ENCODE measurements around the gene MARVELD2. TPM values are rescaled to one million over a fixed set of nuclear protein-coding genes. Genes with fewer than 3 reads are reported as not detected.
A peak's percentile ranks its signal among the peaks of the same experiment; 100 is the strongest.
"Not testable (repeated sequence)": the region's sequence is repeated elsewhere in the genome, so short reads cannot be mapped to it uniquely, and the experiment has no call there.

The MARVELD2 gene, protein sequence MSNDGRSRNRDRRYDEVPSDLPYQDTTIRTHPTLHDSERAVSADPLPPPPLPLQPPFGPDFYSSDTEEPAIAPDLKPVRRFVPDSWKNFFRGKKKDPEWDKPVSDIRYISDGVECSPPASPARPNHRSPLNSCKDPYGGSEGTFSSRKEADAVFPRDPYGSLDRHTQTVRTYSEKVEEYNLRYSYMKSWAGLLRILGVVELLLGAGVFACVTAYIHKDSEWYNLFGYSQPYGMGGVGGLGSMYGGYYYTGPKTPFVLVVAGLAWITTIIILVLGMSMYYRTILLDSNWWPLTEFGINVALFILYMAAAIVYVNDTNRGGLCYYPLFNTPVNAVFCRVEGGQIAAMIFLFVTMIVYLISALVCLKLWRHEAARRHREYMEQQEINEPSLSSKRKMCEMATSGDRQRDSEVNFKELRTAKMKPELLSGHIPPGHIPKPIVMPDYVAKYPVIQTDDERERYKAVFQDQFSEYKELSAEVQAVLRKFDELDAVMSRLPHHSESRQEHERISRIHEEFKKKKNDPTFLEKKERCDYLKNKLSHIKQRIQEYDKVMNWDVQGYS
- total RNA-seq = 1.9 and 3.6 TPM in 2 replicates

GRCh38 chr5:69414885-69415583 lies at the start of gene MARVELD2:
MARVELD2 (plus strand) TSS chr5:69415116; CDS start chr5:69419386, 4,270 bp downstream.
- DNase-seq (ENCODE audit: extremely low read depth, low read depth, low spot score) = no peak

DNA sequence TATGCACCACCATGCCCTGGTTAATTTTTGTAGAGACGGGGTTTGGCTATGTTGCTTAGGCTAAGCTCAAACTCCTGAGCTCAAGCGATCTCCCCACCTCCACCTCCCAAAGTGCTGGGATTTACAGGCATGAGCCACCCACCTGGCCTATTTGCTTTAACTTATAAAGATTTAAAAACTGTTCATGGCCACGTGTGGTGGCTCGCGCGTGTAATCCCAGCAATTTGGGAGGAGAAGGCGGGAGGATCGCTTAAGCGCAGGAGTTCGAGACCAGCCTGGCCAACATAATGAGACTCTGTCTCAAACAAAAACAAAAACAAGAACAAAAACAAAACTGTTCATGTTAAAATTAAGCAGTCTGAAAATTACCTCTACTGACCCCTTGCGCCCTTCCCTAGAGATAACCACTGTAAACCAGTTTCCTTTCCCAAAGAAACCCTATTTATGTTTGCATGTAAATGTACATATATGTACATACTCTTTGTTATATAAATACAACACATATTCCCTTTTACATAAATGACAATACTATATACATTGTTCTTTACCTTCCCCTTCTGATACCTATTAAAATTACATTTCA lies 47.1 kb upstream of the MARVELD2 start:
- no peak for DNase-seq (ENCODE audit: extremely low read depth, low read depth, low spot score)

DNA sequence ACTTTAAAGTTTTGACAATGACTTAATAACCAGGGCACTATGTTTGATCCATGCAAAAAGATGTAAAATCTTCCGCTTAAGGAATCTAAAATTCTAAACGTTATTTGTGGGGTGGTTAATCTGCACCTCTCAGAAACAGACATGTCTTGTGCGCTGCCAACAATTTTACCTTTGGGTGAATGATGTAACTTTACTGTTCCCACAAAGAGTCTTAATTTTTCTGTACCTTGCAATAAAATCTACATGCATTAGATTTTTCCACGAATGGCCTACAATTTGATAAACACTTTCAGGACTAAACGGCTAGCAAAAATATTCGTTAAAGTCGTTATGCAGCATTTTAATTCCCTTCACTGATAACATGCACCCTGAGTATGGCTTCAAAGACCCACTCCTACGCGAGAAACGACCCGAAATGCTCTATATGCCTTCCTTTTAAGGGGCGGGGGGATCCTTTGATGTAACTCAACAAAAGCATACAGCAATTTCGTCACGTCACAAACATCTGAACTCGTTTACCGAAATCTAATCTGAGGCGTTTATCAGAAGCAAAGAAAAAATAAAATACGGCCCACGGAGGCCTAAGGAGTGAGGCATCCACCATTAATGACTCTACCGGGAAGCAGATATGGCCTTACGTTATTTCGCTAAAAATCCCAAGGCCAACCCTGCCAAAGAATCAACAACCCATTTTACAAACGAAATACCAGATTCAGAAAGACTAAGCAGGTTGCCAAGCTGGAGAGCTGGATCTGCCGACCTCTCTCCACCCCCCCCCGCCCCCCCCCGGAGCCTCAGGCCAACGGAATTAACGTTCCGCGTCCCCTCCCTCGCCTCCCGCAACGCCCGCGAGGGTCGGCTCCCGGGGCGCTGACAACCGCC lies 46.2 kb upstream of the MARVELD2 start:
- DNase-seq (ENCODE audit: extremely low read depth, low read depth, low spot score) = peak; percentile 12

DNA sequence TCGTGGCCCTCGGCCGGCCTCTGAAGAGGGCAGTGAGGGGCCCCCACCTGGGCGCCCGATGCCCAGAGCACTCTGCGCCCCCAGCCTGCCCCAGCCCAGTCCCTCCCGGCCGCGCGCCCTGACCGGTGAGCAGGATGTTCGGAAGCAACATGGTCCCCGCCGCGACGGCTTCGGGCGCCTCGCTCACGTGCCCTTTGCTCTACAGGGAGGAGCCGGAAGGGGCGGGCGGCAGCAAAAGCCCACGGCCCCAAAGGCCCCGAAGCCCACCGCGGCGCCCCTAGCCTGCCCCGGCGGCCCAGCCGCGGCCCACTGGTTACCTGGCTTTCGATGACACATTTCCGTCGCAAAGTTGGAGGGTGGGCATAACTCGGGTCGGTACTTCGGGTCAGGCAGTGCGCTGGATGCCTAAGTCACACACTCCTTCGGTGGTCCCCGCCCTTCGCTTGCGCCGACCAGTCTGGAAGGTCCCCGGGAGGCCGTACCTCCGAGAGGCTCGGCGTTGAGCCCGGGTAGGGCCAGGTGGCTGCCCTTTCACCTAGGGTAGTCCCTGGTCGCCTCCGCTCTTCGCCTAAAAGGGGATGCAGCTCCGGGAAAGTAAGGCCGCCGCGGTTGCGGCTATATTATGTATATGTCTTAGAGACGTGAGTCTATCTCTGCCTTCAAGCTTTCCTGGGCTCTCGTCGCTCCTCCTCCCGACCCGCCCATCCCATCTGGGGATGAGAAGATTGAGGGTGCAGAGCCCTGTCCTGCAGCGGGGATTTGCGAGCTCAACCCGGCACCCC lies 45.4 kb upstream of the MARVELD2 start, which contains the start of the genes AK6, RAD17 and TAF9:
AK6 (minus strand) TSS at position 181 of the 782 bp plus-strand sequence; CDS start at position 151, 30 bp downstream.
RAD17 (plus strand) TSS at position 479 of the 782 bp plus-strand sequence. CDS start 2,391 bp downstream, outside the sequence.
TAF9 (minus strand) TSS at position 181 of the 782 bp plus-strand sequence. CDS start 3,783 bp downstream, outside the sequence.
- peak; percentile 56 for DNase-seq (ENCODE audit: extremely low read depth, low read depth, low spot score)

DNA sequence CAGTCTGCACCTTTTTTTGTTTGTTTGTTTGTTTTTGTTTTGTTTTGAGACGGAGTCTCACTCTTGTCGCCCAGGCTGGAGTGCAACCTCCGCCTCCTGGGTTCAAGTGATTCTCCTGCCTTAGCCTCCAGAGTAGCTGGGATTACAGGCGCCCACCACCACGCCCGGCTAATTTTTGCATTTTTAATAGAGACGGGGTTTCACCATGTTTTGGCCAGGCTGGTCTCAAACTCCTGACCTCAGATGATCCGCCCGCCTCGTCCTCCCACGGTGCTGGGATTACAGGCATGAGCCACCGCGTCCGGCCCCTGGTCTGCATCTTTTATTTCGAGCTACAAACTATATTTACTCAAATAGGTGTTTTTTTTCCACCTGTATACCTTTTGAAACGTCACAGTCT lies 44.6 kb upstream of the MARVELD2 start:
- DNase-seq (ENCODE audit: extremely low read depth, low read depth, low spot score) = not testable (repeated sequence)

GRCh38 chr5:69372394-69372793 lies 42.5 kb upstream of the MARVELD2 start:
- DNase-seq (ENCODE audit: extremely low read depth, low read depth, low spot score) = no peak

- no peak for DNase-seq (ENCODE audit: extremely low read depth, low read depth, low spot score)
Measured at GRCh38 chr5:69374911-69375446, 39.9 kb upstream of the MARVELD2 start.

DNA sequence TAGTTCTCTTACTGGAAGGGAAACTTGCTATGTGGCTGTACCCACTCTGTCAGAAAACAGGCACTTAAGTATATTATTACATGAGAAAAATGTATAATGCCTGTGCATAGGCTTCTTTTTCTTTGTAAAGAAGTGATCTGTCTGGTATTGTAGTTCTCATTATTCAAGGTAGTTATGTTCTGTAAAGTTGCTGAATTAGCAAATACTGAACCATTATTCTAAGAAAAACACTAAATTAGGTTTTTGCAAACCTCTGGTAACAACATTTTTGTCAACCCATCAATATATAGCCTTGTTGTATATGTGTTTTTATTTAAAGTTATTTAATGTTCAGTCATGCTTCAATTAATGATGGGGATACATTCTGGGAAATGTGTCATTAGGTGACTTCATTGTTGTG lies 36.5 kb upstream of the MARVELD2 start:
- DNase-seq (ENCODE audit: extremely low read depth, low read depth, low spot score) = no peak

GRCh38 chr5:69404659-69405330 lies 10.1 kb upstream of the MARVELD2 start:
- DNase-seq (ENCODE audit: extremely low read depth, low read depth, low spot score) = no peak

GRCh38 chr5:69415584-69415958 lies 655 bp downstream of the MARVELD2 start:
- DNase-seq (ENCODE audit: extremely low read depth, low read depth, low spot score) = no peak

DNA sequence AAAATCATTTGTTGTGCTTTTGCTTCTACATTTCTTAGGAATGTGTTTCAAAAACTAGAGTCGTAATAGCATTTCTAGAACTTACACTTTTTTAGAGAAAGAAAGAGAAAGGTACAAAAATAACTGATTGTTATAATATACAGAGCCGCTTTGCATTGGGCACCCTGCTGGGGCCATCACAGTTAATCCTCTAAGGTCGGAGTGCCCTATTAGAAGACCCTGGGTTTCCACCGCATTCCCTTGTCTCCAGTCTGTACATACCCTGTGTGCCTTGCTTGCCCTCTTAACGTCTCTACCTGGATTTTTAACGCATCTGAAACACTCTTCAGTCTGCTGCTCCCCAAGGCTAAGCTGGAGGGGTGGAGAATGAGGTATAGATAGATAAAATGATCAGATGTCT lies 1.3 kb downstream of the MARVELD2 start:
- DNase-seq (ENCODE audit: extremely low read depth, low read depth, low spot score) = no peak

DNA sequence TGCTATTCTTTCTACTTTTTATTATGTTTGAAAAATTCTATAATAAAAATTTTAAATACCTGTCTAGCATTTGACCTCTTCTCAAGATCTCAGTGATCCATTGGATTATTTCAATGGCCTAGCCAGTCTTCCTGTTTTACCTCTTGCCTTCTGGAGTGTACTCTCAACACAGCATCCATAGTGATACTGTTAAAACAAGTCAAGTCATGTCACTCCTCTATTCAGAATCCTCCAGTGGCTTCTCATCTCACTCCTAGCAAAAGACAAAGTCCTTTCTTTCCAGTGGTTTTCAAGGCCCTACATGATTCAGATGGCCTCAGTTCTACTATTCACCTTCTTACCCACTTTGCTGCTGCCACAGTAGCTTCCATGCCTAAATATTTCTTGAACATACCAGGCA lies 1.8 kb downstream of the MARVELD2 start:
- no peak for DNase-seq (ENCODE audit: extremely low read depth, low read depth, low spot score)

DNA sequence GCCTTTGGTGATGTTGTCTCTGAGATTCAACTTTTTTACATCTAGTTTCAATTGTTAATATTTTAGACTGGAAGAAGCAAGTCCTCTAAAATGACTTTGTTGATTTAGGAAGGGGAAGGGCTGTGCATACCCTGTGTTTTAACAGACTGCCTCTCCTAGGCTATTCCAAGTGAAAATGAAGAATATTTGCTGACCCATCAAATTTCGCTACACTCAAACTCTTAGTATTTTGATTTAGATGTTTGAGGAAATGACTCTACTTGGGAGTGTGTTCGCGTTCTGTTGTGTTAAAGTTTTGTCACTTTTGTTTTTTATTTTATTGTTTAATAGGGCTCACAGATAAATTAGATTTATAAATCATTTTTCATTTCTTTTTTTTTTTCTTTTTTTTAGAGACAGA lies 3.6 kb downstream of the MARVELD2 start:
- DNase-seq (ENCODE audit: extremely low read depth, low read depth, low spot score) = no peak

- no peak for DNase-seq (ENCODE audit: extremely low read depth, low read depth, low spot score)
Measured at GRCh38 chr5:69431424-69432303, 16.7 kb downstream of the MARVELD2 start.

DNA sequence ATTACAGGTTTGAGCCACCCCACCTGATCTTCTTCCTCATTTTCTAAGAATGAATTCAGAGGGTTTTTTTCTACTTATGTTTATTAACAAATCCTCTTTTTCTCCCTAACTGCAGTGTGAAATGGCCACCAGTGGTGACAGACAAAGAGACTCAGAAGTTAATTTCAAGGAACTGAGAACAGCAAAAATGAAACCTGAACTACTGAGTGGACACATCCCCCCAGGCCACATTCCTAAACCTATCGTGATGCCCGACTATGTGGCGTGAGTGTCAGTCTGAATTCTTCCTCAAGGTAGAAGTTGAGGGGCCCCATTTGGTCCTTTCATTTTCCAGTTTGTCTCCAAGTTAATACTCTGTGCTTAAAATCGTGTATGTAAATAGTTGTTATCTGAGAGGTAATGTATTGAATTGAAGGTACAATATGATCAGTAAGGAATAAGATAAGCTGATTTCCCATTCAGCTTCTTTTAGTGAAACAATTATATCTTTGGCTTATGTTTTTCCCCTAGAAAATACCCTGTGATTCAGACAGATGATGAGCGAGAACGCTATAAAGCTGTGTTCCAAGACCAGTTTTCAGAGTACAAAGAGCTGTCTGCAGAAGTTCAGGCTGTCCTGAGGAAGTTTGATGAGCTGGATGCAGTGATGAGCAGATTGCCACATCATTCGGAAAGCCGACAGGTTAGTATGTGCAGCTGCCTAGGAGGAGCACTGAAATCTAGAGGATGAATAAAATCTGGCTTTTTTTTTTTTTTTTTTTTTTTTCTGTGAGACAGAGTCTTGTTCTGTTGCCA lies 17.7 kb downstream of the MARVELD2 start:
- no peak for DNase-seq (ENCODE audit: extremely low read depth, low read depth, low spot score)

- DNase-seq (ENCODE audit: extremely low read depth, low read depth, low spot score) = not testable (repeated sequence)
Measured at GRCh38 chr5:69435276-69435884, 20.5 kb downstream of the MARVELD2 start.

Measured in glomerular endothelial cell (primary cell).